Upper lobe of left lung (tissue), 6 donors: ENCODE measurements around the gene PRKCQ. TPM values are rescaled to one million over a fixed set of nuclear protein-coding genes. Genes with fewer than 3 reads are reported as not detected.

ENCODE experiments used
- ATAC-seq, 2 donors: fragments of 200-7000 bp; cut with Tn5 transposase; one replicate each; pipeline ENCODE4 v1.9.1; 2022; ENCODE audit warnings: mild to moderate bottlenecking in 2 of 2, moderate library complexity in 2 of 2; ENCODE audit not compliant: low FRiP score in 2 of 2
- DNase-seq, 2 donors: peaks; one replicate each; pipeline ENCODE4 v3.0.0-alpha.2; 2019 to 2020
- H3K27ac ChIP-seq, 4 donors: fragments of 200-600 bp; sonication (generic); one replicate each; pipeline ENCODE4 v1.5.1; 2016 to 2019
- H3K27me3 ChIP-seq, 4 donors: fragments of 200-600 bp; sonication (generic); one replicate each; pipeline ENCODE4 v1.5.1; 2017 to 2019
- H3K36me3 ChIP-seq, 4 donors: fragments of 200-600 bp; sonication (generic); one replicate each; pipeline ENCODE4 v1.5.1; 2016 to 2019
- H3K4me1 ChIP-seq, 4 donors: fragments of 200-600 bp; sonication (generic); one replicate each; pipeline ENCODE4 v1.5.1; 2018 to 2019
- H3K4me3 ChIP-seq, 4 donors: fragments of 200-600 bp; sonication (generic); one replicate each; pipeline ENCODE4 v1.5.1; 2017 to 2019; ENCODE audit warnings: mild to moderate bottlenecking in 2 of 4, moderate library complexity in 1 of 4
- H3K9me3 ChIP-seq, 4 donors: fragments of 200-600 bp; sonication (generic); one replicate each; pipeline ENCODE4 v1.5.1; 2018 to 2019
- EP300 ChIP-seq, 4 donors: sonication (generic); formaldehyde crosslinking; IDR thresholded peaks; one replicate each; pipeline ENCODE4 v1.5.1; 2017; ENCODE audit warnings: antibody characterized with exemption in 4 of 4, control low read depth in 2 of 4
- POLR2A ChIP-seq, 4 donors: fragments of 450-650 bp; IDR thresholded peaks; one replicate each; pipeline ENCODE4 v1.5.1; 2016 to 2017; ENCODE audit warnings: antibody characterized with exemption in 4 of 4, mild to moderate bottlenecking in 2 of 4
- POLR2AphosphoS5 ChIP-seq, 2 donors: sonication (generic); formaldehyde crosslinking; IDR thresholded peaks; one replicate each; pipeline ENCODE4 v1.5.1; 2017; ENCODE audit warnings: antibody characterized with exemption in 2 of 2
- WGBS, 2 donors: methylation state at CpG; one replicate each; pipeline ENCODE4 v1.1.5; 2017 to 2018; 5-methylcytosine and 5-hydroxymethylcytosine counted together
- total RNA-seq, 6 donors: library from RNA; depleted of rRNA in 4 of 6; stranded (reverse); fragments of >200 nt in 4 of 6; gene quantifications; one replicate each; pipeline versions ENCODE4 v1.1.0 to v1.2.1, GENCODE V29; 2016 to 2021
- TF ChIP-seq, protein P1 (sequence below), 6 experiments: fragments of 450-650 bp in 4 of 6; fragments of 200-600 bp in 2 of 6; sonication (generic) in 2 of 6; IDR thresholded peaks; one replicate each; pipeline ENCODE4 v1.5.1; 2016 to 2019; ENCODE audit warnings: antibody characterized with exemption in 6 of 6
- donor health status: DM: no; HTN: no; CAD: no; lungs with moderate emphysema.
- donor health status: DM: no; HTN: yes; CAD: no; lungs with severe emphysema.

Gene PRKCQ
- total RNA-seq, 6 donors from 2014 or later: 6.5 to 16.8 (median 11.2) TPM

GRCh38 chr10:6561552-6561951 lies 18.5 kb downstream of the PRKCQ start:
- Histone ChIP-seq H3K27ac (no peak overlapping the region), H3K4me1 (peaks cover 2 to 43% (median 27%) of the 10 kb centered on the region in 4 donors), H3K36me3 (no peaks in the 10 kb centered on the region), H3K27me3 (no peaks in the 10 kb centered on the region), H3K4me3 (no peak overlapping the region), H3K9me3 (no peaks in the 10 kb centered on the region)
- TF ChIP-seq POLR2A (IDR thresholded peaks at IDR 0.05): no peak
- DNase-seq (no peak), ATAC-seq (no peak)
- 42 to 46% methylated on average over 4 of the region's 4 CpGs for WGBS, 2 donors

DNA sequence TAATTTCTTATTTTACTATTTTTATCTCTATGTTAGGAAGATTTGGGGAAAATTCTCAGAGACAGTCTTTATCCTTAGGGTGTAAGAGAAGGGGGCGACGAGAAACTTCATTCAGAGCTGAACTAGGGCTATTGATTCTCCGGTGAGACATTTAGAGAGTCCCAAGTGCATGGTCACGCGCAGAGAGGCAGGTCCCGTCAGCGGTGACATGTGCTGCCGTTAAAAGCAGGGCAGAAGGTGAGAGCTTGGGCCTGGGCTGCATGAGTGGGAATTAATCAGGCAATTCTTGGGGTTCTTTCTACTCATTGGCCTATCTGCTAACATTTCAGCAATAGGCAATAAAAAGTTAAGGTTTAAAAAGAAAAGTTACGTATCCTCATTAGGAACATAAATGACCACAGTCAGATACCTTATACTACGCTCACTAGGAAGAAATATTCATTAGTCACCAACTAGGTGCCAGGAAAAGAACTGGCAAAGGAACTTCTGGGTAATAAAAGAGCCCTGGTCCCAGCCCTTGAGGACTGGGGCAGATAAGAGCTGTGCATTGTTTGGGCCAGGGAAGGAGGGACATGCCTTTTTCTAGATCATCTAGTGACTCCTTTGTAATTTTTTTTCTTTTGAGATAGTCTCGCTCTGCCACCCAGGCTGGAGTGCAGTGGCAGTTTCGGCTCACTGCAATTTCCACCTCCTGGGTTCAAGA lies 21.2 kb downstream of the PRKCQ start:
- H3K4me1 ChIP-seq: peaks cover 2 to 21% (median 12%) of the 10 kb centered on the region in 4 donors

DNA sequence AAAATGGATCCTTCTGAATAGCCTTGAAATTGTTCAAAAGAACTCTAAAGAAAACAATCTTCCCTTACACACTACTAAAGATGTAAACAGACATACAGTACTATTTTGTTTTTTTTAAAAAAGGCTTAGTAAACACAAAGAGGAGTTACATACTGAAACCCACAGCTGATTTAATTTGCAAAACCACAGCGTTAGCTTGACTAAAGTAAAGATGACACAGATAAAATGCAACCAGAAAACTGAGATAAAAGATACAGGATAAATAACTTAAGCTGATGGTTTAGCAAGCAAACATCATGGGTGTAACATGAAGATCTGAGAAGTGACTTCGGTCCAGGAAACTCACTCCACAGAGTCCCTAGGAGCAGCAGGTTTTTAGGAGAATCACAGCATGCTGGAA lies 21.8 kb downstream of the PRKCQ start:
- WGBS, 2 donors: 68 to 76% methylated on average over 2 of the region's 2 CpGs
- DNase-seq (no peak), ATAC-seq (no peak)
- TF ChIP-seq EP300 (IDR thresholded peaks at IDR 0.05): no peak
- no peak for TF ChIP-seq POLR2A (IDR thresholded peaks at IDR 0.05)
- TF ChIP-seq, protein P1, sequence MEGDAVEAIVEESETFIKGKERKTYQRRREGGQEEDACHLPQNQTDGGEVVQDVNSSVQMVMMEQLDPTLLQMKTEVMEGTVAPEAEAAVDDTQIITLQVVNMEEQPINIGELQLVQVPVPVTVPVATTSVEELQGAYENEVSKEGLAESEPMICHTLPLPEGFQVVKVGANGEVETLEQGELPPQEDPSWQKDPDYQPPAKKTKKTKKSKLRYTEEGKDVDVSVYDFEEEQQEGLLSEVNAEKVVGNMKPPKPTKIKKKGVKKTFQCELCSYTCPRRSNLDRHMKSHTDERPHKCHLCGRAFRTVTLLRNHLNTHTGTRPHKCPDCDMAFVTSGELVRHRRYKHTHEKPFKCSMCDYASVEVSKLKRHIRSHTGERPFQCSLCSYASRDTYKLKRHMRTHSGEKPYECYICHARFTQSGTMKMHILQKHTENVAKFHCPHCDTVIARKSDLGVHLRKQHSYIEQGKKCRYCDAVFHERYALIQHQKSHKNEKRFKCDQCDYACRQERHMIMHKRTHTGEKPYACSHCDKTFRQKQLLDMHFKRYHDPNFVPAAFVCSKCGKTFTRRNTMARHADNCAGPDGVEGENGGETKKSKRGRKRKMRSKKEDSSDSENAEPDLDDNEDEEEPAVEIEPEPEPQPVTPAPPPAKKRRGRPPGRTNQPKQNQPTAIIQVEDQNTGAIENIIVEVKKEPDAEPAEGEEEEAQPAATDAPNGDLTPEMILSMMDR (IDR thresholded peaks at IDR 0.05): no peak
- TF ChIP-seq POLR2AphosphoS5 (IDR thresholded peaks at IDR 0.05): no peak
- Histone ChIP-seq H3K4me3 (no peak overlapping the region), H3K9me3 (no peaks in the 10 kb centered on the region), H3K4me1 (peaks cover 2 to 14% (median 7%) of the 10 kb centered on the region in 4 donors), H3K27ac (peak overlapping the region in 1 of 4 donors; percentile 49), H3K27me3 (no peaks in the 10 kb centered on the region), H3K36me3 (no peaks in the 10 kb centered on the region)

More for the DNA sequence above, 21.2 kb downstream of the PRKCQ start:
- Histone ChIP-seq H3K9me3 (no peaks in the 10 kb centered on the region), H3K36me3 (no peaks in the 10 kb centered on the region), H3K27me3 (no peaks in the 10 kb centered on the region), H3K4me3 (no peak overlapping the region), H3K27ac (peak overlapping the region in 2 of 4 donors; percentile 22 to 49)
- TF ChIP-seq, protein P1 (IDR thresholded peaks at IDR 0.05): no peak
- TF ChIP-seq EP300 (IDR thresholded peaks at IDR 0.05): no peak
- no peak for TF ChIP-seq POLR2A (IDR thresholded peaks at IDR 0.05)
- TF ChIP-seq POLR2AphosphoS5 (IDR thresholded peaks at IDR 0.05): no peak
- no peak for ATAC-seq
- DNase-seq: peak in 1 of 2 donors; percentile 21
- WGBS, 2 donors: 91 to 96% methylated on average over 12 of the region's 12 CpGs

DNA sequence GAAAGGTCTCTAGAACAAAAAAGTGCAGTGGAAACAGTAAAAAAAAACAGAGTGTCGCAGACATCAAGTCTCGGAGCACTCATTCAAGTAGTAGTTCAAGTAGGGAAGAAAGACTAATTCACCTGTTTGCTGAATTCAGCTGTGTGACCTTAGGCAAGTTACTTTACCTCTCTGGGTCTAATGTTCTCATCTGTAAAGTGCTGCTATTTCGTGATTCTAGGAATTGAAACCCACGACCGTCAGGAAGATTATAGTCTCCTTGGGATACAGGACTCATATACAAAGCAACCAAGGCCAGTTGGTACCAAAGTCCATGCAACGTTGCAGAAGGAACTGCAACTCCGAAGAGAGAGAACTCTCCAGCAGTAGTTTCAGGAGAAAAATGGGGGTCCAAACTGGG lies 26.1 kb downstream of the PRKCQ start:
- Histone ChIP-seq H3K27me3 (no peaks in the 10 kb centered on the region), H3K9me3 (no peaks in the 10 kb centered on the region), H3K4me3 (no peak overlapping the region), H3K36me3 (no peaks in the 10 kb centered on the region), H3K27ac (no peak overlapping the region), H3K4me1 (no peaks in the 10 kb centered on the region)
- 68 to 72% methylated on average over 7 of the region's 7 CpGs for WGBS, 2 donors
- DNase-seq (no peak), ATAC-seq (no peak)
- TF ChIP-seq POLR2A (IDR thresholded peaks at IDR 0.05) (no peak), POLR2AphosphoS5 (IDR thresholded peaks at IDR 0.05) (no peak), EP300 (IDR thresholded peaks at IDR 0.05) (no peak)

- peak overlapping the region in 2 of 4 donors; percentile 21 to 25 for H3K4me3 ChIP-seq
- ATAC-seq (peak in 1 of 2 donors; percentile 10), DNase-seq (no peak)
- no peaks in the 10 kb centered on the region for H3K9me3 ChIP-seq
- WGBS, 2 donors: 19 to 37% methylated on average over 3 to 9 of the region's 9 CpGs
- no peaks in the 10 kb centered on the region for H3K36me3 ChIP-seq
- H3K4me1 ChIP-seq: peaks cover 0 to 13% (median 5%) of the 10 kb centered on the region in 4 donors
- TF ChIP-seq POLR2AphosphoS5 (IDR thresholded peaks at IDR 0.05): no peak
- TF ChIP-seq, protein P1 (IDR thresholded peaks at IDR 0.05): no peak
- no peak for TF ChIP-seq POLR2A (IDR thresholded peaks at IDR 0.05)
- TF ChIP-seq EP300 (IDR thresholded peaks at IDR 0.05): no peak
- no peaks in the 10 kb centered on the region for H3K27me3 ChIP-seq
- peak overlapping the region in 2 of 4 donors; percentile 58 to 61 for H3K27ac ChIP-seq
Measured at GRCh38 chr10:6543431-6544005, 36.6 kb downstream of the PRKCQ start.
